GM04503 (cell line): ENCODE measurements around the gene RTN4.
A peak's percentile ranks its signal among the peaks of the same experiment; 100 is the strongest.
"Not testable (repeated sequence)": the region's sequence is repeated elsewhere in the genome, so short reads cannot be mapped to it uniquely, and the experiment has no call there.

Experiments
- DNase-seq: peaks from one replicate; pipeline ENCODE4 v3.0.0-alpha.2; 2012; ENCODE audit warnings: low read depth

The RTN4 gene, protein sequence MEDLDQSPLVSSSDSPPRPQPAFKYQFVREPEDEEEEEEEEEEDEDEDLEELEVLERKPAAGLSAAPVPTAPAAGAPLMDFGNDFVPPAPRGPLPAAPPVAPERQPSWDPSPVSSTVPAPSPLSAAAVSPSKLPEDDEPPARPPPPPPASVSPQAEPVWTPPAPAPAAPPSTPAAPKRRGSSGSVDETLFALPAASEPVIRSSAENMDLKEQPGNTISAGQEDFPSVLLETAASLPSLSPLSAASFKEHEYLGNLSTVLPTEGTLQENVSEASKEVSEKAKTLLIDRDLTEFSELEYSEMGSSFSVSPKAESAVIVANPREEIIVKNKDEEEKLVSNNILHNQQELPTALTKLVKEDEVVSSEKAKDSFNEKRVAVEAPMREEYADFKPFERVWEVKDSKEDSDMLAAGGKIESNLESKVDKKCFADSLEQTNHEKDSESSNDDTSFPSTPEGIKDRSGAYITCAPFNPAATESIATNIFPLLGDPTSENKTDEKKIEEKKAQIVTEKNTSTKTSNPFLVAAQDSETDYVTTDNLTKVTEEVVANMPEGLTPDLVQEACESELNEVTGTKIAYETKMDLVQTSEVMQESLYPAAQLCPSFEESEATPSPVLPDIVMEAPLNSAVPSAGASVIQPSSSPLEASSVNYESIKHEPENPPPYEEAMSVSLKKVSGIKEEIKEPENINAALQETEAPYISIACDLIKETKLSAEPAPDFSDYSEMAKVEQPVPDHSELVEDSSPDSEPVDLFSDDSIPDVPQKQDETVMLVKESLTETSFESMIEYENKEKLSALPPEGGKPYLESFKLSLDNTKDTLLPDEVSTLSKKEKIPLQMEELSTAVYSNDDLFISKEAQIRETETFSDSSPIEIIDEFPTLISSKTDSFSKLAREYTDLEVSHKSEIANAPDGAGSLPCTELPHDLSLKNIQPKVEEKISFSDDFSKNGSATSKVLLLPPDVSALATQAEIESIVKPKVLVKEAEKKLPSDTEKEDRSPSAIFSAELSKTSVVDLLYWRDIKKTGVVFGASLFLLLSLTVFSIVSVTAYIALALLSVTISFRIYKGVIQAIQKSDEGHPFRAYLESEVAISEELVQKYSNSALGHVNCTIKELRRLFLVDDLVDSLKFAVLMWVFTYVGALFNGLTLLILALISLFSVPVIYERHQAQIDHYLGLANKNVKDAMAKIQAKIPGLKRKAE

DNA sequence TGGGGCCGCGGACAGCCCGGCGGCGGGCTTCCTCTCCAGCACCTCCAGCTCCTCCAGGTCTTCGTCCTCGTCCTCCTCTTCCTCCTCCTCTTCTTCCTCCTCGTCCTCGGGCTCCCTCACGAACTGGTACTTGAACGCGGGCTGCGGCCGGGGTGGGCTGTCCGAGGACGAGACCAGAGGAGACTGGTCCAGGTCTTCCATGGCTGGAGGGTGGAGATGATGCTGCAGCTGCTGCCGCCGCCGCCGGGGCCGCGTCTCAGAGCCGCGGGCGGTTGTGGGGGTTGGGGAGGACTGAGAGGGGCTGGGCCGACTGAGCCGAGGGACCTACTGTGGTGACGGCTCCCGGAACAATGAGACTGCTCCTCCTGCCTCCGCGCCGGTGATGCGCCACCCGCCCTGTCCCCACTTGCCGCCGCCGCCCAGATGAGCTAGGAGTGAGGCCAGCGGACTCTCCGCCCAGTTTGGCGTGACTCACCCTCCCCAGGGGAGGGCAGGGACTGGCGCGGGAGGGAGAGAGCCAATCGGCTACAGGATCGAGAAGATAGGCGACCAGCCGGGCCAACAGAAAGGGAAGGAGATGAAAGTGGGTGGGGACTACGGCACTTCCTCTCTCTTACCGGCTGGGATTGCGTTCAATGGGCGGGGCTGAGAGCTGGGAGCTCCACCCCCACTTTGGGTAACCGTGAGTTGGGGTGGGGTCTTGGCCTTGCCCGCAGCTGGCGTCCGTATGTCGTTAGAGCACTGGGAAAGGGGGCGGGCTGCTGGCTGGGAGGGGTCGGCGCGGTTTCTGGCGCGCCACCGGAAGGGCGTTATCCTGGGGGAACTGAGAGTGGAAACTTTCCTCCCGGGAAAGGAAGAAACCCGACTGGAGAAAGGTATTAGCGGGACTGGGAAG lies at the start of gene RTN4:
Gene RTN4, minus strand, starts transcription at position 352 of the 895 bp plus-strand sequence. Its CDS starts 151 bp downstream, at position 201.
- DNase-seq = peak; percentile 95

DNA sequence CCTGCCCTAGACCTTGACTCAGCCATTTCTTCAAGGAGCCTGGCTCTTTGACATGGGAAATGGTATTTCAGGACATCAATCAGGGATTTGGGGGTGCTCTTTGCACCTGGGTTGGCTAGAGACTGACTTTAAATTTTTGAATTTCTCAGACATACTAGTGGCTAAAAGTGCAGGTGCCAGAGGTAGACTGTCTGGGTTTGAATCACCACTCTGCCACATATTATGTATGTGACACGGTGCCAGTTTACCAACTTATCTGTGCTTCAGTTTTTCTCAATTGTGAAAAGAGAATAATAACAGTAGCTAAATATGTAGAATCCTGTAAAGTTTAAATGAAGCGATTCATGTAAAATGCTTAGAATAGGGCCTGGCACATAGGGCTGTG lies 49.2 kb upstream of the RTN4 start:
- DNase-seq = no peak

DNA sequence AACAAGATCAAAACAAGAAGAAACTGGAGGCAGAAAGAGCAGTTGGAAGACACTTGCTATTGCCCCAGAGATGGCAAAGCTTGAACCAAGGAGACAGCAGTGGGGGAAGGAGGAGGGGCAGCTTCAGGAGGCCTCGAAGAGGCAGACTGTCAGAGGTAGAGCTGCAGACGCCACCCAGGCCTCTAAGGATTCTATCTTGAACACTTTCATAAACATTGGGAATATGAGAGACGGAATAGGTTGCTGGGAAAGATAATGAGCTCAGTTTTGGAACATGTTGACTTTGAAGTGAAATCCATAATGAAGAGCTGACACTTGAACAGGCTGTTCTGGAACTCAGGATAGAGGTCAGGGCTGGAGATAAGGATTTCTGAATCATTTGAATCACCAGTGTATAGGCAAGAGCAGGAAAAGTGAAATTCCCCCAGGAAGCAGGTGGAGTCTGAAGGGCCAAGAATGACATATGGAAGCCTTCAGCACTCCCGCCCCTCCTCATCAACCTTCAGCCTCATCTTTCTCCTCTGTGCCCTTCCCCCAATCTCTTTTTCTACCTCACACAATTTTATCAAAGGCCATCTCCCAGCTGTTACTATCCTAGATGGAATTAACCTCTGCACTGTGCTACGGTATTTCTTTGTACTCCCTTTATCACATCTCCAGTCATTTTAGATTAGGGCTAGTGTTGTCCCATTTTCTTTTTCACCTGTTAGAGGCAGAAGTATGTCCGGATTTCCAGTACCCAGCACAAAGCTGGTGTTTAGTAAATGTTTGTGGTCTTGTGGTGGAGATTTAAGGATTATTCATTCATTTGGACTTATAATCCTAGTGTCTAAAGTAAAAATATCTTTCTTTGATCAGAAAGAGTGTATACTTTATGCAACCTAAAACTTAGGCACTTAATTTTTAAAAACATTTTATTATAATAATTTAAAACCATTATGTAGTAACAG lies 47.5 kb upstream of the RTN4 start:
- DNase-seq = no peak

DNA sequence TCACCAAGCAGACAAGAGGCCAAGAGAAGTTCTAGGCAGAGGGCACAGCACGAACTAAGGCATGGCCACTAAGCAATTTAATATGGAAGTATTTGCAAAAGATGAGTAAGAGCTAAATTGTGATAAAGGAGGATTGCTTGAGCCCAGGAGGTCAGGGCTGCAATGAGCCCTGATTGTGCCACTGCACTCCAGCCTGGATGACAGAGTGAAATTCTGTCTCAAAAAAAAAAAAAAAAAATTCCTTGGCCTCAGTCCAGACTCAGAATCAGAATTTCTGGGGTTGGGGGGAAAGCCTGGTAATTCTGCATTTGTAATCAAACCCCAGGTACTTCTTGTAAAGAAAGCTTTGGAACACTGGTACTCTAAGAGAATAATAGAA lies 46.8 kb upstream of the RTN4 start:
- DNase-seq = no peak

DNA sequence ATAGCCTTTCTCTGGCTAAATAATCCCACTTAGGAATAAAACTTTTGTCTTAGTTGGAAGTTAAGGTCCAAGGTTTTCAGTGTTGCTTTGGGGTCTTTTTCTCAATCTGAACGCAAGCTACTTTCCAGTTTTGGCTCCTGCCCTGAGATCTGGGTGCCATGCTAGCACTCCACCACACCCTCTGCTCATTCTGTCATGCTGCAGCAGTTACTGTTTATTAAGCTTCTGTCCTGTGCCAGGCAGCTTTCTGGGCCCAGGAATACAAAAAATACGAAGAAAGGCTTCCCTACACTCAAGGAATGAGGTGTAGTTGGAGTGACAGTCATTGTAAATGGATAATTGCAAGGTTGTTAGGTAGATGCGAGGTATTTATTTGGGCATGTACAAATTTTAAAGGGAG lies 46.3 kb upstream of the RTN4 start:
- no peak for DNase-seq

DNA sequence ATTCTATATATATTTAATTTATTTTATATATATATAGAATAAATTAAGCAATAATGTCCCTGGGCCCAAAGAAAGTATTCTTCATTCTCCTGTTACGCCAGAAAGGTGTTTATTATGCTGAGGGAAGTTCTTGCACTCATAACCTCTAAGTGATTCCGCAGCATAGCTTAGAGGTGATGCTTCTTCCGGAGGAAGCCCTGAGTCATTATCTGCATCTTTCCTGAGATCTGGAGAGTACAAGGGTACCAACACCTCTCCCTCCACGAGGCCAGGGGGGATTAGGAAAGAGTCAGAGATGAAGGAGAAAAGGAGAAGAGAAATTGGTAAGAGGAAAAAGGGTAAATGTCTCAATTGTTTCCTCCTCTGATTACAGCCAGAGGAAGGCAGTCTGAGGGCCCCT lies 43.1 kb upstream of the RTN4 start:
- no peak for DNase-seq

DNA sequence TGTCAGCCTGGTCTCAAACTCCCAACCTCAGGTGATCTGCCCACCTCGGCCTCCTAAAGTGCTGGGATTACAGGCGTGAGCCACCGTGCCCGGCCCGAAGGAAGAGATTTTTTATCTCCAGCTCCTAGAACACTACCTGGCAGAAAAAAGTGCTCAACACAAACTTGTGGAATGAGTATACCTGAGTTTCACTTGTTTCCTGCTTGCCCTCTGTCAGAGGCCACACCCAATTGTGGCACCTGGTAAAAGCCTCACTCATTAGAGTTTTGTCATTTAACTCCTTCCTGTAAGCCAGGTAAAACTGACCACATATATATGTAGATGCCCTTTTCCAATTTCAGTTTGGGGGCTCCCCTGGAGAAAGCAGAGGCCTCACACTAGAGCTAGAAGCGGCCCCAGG lies 42.2 kb upstream of the RTN4 start:
- no peak for DNase-seq

DNA sequence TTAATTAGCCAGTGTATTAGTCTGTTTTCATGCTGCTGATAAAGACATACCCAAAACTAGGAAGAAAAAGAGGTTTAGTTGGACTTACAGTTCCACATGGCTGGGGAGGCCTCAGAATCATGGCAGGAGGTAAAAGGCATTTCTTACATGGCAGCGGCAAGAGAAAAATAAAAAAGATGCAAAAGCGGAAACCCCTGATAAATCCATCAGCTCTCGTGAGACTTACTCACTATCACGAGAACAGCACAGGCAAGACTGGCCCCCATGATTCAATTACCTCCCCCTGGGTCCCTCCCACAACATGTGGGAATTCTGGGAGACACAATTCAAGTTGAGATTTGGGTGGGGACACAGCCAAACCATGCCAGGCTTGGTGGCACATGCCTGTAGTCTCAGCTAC lies 41.4 kb upstream of the RTN4 start:
- DNase-seq = not testable (repeated sequence)

DNA sequence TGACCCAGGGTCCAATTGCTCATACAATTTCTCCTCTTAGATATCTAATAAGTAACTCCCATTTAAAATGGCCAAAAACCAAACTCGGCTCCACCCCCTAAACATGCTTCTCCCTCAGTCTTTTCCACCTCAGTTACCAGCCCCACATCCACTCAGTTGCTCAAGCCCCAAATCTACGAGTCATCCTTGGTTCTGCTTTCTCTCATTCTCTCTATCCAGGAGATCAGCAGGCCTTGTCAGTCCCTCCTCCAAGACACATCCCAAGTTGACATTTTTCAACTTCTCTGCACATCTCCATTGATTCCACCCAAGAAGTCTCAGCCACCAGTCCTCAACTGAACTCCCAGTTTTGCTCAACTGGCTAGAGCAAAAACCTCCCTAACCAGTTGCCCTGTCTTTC lies 40.5 kb upstream of the RTN4 start:
- DNase-seq = no peak

DNA sequence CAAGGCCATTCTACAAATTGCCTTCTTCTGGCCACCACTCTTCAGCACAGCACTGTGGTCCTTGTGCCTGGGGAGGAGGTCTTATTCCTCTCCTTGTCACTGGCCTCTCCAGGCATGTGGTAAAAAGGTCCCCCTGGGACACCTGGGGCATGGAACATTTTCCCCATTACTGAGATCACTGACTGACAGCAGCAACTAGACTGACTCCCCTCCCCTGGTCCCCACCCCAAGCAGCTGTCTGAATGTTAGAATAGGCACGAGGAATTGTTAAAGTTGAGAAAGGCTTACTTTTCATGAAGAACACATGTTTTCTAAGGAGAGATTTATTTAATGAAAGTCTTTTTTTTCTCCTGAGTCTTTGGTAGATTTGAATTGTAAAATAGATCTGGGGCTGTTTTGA lies 39.5 kb upstream of the RTN4 start:
- no peak for DNase-seq

DNA sequence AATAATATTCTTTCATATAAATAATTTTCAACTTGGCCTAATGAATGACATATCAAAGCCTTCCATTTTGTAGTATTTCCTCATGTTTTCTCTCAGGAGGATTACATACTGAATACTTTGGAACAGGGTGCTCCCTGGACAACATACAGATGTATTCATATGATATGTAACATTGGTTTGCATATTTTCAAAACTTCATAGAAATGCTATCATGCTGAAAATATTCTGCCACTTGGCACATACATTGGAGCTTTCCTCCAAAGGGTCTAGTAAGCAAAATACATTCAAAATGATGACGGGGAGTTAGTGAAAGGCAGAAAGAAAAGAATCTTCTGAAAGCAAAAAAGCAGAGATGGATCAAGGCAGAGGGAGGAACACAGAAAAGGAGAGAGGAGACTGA lies 38.1 kb upstream of the RTN4 start:
- DNase-seq = no peak

DNA sequence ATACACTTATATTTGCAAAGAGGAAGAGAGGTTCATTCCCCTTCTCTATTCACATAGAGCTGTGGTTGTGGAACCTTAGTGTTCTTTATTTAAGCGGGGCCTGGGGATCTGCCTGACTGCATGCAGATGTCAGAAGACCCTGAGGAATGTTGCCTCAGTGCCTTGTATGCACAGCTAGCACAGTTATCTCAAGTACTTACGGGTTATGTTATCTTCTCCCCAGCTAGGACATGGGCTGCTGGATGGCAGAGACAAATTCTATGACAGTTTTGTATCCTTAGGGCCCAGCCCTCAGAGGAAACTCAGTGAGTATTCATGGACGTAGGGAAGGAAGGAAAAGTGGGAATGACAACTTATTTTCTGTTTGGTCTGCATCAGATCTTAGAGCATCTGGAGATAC lies 37.7 kb upstream of the RTN4 start:
- DNase-seq = no peak

DNA sequence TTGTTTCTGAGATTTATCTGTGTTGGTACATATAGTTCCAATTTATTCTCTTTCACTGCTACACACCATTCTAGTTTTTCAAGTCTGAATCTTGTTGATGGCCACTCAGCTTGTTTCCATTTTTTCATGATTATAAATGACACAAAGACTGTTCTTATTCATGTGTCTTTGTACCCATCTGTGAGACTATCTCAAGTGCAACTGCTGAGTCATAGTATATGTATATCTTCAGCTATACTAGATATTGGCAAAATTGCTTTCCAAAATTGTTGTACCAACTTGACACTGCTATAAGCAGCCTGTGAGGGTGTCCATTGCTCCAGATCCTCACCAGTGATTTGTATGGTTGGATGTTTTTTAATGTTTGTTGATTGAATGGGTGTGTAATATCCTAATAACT lies 37.2 kb upstream of the RTN4 start:
- no peak for DNase-seq

DNA sequence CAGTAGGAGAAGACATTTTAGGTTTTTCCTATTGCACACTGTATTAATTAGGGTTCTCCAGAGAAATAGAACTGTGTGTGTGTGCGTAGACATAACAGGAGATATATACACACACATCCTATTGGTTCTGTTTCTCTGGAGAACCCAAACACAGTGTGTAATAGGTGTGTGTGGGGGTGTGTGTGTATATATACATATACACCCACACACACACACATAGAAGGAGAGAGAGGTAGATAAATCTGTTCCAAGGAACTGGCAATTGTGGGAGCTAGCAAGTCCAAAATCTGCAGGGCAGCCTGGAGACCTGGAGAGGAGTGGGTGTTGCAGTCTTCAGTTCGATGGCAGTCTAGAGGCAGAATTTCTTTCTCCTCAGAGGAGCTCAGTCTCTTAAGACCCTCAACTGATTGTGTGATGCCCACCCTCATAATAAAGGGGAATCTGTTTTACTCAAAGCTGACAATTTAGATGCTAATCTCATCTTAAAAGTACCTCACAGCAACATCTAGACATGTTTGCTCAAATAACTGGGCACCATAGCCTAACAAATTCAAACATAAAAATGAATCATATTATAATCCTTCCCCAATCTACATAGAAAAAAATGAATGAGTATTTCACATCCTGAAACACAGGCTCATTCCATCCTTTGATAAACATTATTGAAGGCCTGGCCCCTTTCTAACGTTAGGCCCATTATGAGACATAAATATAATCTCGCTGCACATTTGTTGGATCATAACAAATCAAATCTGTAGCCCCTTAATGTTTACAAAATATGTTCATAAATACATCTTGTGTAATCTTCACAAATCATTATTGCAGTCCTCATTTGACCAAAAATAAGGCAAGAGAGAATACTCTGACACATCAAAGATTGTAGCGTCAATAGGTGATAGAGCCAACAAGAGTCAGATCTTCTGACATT lies 35.1 kb upstream of the RTN4 start:
- DNase-seq = no peak

DNA sequence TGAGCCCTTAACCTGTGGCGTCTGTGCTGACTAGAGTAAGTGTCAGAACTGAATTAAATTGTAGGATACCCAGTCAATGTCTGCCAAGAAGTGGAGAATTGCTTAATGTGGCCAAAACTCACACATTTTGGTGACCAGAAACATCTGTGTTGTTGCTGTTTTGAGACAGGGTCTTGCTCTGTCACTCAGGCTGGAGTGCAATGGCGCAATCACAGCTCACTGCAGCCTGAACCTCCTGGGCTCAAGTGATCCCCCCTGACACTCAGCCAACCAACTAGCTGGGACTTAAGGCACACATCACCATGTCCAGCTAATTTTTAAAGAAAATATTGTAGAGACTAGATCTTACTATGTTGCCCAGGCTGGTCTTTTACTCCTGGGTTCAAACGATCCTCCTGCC lies 34.4 kb upstream of the RTN4 start:
- DNase-seq = no peak

DNA sequence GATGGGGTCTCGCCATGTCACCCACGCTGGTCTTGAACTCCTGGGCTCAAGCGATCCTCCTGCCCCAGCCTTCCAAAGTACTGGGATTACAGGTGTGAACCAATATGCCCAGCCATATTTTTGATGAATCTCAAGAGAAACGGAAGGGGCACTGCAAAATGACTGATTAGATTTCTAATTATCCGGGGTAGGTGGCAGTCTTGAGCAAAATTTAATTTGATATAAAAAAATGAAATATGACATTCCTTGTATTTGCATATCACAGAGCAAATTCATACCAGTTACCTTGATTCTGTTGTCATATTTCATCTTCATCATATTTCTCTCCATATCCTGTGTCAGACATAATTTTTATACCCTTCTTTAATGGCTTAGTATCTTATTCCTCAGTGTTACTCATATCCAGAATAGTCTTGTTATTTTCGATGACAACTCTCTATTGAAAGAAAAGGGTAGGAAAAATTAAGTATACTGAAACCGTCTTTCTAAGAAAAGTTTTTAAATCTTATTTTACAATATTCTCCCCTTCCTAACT lies 30.0 kb upstream of the RTN4 start:
- no peak for DNase-seq

DNA sequence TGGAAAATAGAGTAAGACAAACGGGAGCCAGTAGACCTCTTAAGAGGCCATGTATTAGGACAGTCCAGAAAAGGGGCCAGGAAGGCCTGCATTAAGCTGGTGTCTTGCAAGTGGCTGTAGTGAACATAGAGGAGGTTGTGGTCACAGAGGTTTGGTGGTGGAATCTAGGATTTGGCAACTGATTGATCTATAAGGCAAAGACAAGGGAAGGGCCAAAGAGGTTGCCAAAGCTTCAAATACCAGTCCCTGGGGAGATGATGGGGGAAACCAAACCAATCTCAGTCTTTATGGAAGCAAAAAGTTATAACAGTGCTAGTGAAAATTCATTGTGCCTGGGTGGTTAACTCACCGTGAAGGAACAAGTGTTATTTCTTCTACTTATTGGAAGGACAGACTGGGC lies 28.7 kb upstream of the RTN4 start:
- DNase-seq = no peak

DNA sequence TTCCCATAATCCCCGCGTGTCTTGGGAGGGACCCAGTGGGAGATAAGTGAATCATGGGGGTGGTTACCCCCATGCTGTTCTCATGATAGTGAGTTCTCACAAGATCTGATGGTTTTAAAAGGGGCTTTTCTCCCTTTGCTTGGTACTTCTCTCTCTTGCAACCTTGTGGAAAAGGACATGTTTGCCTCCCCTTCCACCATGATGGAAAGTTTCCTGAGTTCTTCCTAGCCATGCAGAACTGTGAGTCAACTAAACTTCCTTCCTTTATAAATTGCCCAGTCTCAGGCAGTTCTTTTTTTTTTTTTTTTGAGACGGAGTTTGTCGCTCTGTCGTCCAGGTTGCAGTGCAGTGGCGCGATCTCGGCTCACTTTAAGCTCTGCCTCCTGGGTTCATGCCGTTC lies 26.5 kb upstream of the RTN4 start:
- no peak for DNase-seq

DNA sequence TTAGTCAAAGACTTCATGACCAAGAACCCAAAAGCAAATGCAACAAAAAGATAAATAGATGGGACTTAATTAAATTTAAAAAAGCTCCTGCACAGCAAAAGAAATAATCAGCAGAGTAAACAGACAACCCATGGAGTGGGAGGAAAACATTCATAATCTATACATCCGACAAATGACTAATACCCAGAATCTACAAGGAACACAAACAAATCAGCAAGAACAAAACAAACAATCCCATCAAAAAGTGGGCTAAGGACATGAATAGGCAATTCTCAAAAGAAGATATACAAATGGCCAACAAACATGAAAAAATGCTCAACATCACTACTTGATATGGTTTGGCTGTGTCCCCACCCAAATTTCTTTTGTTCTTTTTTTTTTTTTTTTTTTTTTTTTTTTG lies 25.8 kb upstream of the RTN4 start:
- DNase-seq = not testable (repeated sequence)
